ENCODE results near the gene NPPA. TPM values are rescaled to one million over a fixed set of nuclear protein-coding genes. Genes with fewer than 3 reads are reported as not detected.
"Not testable (repeated sequence)": the region's sequence is repeated elsewhere in the genome, so short reads cannot be mapped to it uniquely, and the experiment has no call there.

The NPPA gene
- not detected for polyA plus RNA-seq (2013, experiment 1 of 2)
- not detected for polyA plus RNA-seq (2013, experiment 2 of 2)

DNA sequence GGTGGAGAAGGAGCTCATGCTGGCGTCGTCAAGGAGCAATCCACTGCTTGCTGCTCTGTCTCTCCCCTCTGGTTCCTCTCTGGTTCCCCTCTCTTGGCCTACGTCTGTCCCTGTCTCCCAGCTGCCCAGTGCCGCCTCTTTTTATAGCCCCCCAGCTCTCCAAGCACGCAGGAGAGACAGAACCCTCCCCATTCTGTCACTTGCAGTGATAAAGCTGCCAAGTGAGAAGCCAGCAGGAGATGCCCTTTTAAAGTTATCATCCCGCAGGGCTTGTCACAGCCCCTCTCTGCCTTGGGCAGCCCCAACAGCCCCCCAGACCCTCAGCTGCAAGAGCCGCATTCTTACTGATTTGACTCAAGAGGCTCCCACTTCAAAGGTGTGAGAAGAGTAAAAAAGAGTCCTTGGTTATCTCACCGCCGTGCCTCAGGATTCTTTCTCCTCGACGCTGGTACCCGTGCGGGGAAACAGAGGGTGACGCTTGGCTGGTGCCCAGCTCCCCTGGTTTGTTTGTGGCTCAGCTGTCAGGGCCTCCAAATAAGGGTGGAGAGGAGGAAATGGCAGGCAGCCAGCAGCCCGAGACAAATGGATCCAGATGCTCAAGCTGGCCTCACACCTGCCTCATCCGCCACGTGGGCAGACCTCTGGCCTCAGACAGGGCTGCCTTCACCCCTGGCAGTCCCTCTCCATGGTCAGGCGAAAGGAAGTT, at the start of gene NPPA:
Gene NPPA (minus strand): TSS at position 117 of the 706 bp plus-strand sequence. CDS start 99 bp downstream, at position 18.
- H3K4me3 ChIP-seq (ENCODE audit: low read length) = no peak within 1 kb of the TSS
- no peaks in the 10 kb centered on the region for H3K9me3 ChIP-seq (ENCODE audit: insufficient read depth, low read depth, low read length)
- 93% methylated on average over 17 of the region's 18 CpGs for WGBS
- no peaks in the 10 kb centered on the region for H3K27me3 ChIP-seq (ENCODE audit: insufficient read depth, low read length)
- no peak within 1 kb of the TSS for H3K9ac ChIP-seq (ENCODE audit: low read depth, low read length)
- H3K4me1 ChIP-seq (ENCODE audit: insufficient read depth, low read length) = no peaks in the 10 kb centered on the region
- no peak within 1 kb of the TSS for H3K27ac ChIP-seq (ENCODE audit: low read depth, low read length)
- peaks cover 25% of the 10 kb centered on the region for H3K36me3 ChIP-seq (ENCODE audit: insufficient read depth, low read length)

- 85% methylated on average over 1 of the region's 1 CpG for WGBS
- H3K27me3 ChIP-seq (ENCODE audit: insufficient read depth, low read length) = peaks cover 11% of the 10 kb centered on the region
- not testable (repeated sequence) for H3K9me3 ChIP-seq (ENCODE audit: insufficient read depth, low read depth, low read length)
Observed at GRCh38 chr1:11894501-11894900, 46.9 kb upstream of the NPPA start.

GRCh38 chr1:11893907-11894251, 46.3 kb upstream of the NPPA start:
- Histone ChIP-seq H3K27ac (ENCODE audit: low read depth, low read length) (no peak overlapping the region), H3K4me3 (ENCODE audit: low read length) (no peak overlapping the region), H3K36me3 (ENCODE audit: insufficient read depth, low read length) (no peaks in the 10 kb centered on the region), H3K27me3 (ENCODE audit: insufficient read depth, low read length) (peaks cover 6% of the 10 kb centered on the region), H3K9me3 (ENCODE audit: insufficient read depth, low read depth, low read length) (no peaks in the 10 kb centered on the region), H3K9ac (ENCODE audit: low read depth, low read length) (no peak overlapping the region), H3K4me1 (ENCODE audit: insufficient read depth, low read length) (no peaks in the 10 kb centered on the region)
- WGBS = 0% methylated on average over 3 of the region's 5 CpGs

More at GRCh38 chr1:11894501-11894900, 46.9 kb upstream of the NPPA start:
- H3K36me3 ChIP-seq (ENCODE audit: insufficient read depth, low read length); H3K4me1 ChIP-seq (ENCODE audit: insufficient read depth, low read length); H3K27ac ChIP-seq (ENCODE audit: low read depth, low read length); H3K9ac ChIP-seq (ENCODE audit: low read depth, low read length); H3K4me3 ChIP-seq (ENCODE audit: low read length): not testable (repeated sequence)

- Histone ChIP-seq H3K27ac (ENCODE audit: low read depth, low read length) (no peak overlapping the region), H3K4me3 (ENCODE audit: low read length) (no peak overlapping the region)
- 88% methylated on average over 5 of the region's 6 CpGs for WGBS
Observed at GRCh38 chr1:11891433-11892186, 44.0 kb upstream of the NPPA start.

DNA sequence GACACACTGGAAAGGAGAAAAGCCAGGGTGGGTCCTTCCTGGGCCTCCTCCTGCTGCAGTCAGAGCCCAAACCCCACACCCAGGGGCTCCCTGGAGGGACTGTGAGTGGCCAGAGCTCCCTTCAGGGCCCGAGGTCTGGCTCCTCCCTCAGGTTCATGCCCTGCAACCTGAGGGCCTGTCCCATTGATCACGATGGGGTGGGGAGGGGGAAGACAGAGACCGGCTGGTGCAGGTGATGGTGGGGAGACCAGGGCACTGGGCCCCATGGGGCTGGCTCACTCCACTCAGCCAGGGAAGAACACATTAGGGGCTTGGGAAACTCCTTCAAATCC, 41.3 kb upstream of the NPPA start:
- no peak overlapping the region for H3K27ac ChIP-seq (ENCODE audit: low read depth, low read length)
- H3K9me3 ChIP-seq (ENCODE audit: insufficient read depth, low read depth, low read length) = no peaks in the 10 kb centered on the region
- no peaks in the 10 kb centered on the region for H3K27me3 ChIP-seq (ENCODE audit: insufficient read depth, low read length)
- 49% methylated on average over 3 of the region's 3 CpGs for WGBS
- H3K4me1 ChIP-seq (ENCODE audit: insufficient read depth, low read length) = no peaks in the 10 kb centered on the region
- H3K9ac ChIP-seq (ENCODE audit: low read depth, low read length) = no peak overlapping the region
- no peak overlapping the region for H3K4me3 ChIP-seq (ENCODE audit: low read length)
- H3K36me3 ChIP-seq (ENCODE audit: insufficient read depth, low read length) = no peaks in the 10 kb centered on the region

More at GRCh38 chr1:11891433-11892186, 44.0 kb upstream of the NPPA start:
- Histone ChIP-seq H3K36me3 (ENCODE audit: insufficient read depth, low read length) (no peaks in the 10 kb centered on the region), H3K4me1 (ENCODE audit: insufficient read depth, low read length) (no peaks in the 10 kb centered on the region), H3K9ac (ENCODE audit: low read depth, low read length) (no peak overlapping the region), H3K27me3 (ENCODE audit: insufficient read depth, low read length) (no peaks in the 10 kb centered on the region), H3K9me3 (ENCODE audit: insufficient read depth, low read depth, low read length) (no peaks in the 10 kb centered on the region)

DNA sequence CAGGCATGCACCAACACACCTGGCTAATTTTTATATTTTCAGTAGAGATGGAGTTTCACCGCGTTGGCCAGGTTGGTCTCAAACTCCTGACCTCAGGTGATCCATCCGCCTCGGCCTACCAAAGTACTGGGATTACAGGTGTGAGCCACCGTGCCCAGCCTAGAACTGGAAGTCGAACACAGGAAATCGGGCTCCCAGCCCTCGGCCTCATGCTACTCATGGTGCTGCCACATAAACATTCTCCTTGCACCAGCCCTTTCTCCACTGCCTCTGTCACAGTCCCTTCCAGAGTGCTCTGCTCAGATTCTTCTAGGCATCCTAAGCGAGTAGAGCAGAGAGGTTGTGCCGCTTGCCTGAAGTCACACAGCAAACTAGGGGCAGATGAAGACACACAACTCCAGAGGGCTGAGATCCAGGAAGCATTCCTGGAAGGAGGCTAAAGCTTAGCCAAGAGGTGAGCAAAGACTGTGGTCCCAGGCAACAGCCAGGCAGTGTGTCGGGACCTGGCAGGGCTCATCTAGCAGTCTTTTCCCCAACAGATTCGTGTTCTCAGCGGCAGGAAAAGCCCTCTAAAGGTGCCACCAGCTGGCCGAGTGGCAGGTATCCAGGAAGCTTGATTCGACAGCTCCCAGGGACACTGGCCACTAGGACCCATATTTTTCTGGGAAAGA, 40.8 kb upstream of the NPPA start:
- Histone ChIP-seq H3K36me3 (ENCODE audit: insufficient read depth, low read length) (no peaks in the 10 kb centered on the region), H3K27ac (ENCODE audit: low read depth, low read length) (no peak overlapping the region), H3K9me3 (ENCODE audit: insufficient read depth, low read depth, low read length) (no peaks in the 10 kb centered on the region), H3K4me3 (ENCODE audit: low read length) (no peak overlapping the region), H3K27me3 (ENCODE audit: insufficient read depth, low read length) (no peaks in the 10 kb centered on the region), H3K9ac (ENCODE audit: low read depth, low read length) (no peak overlapping the region), H3K4me1 (ENCODE audit: insufficient read depth, low read length) (peaks cover 4% of the 10 kb centered on the region; the same call in 1 of the 2 replicates)
- WGBS = 91% methylated on average over 15 of the region's 15 CpGs

GRCh38 chr1:11887666-11888007, 40.1 kb upstream of the NPPA start:
- 88% methylated on average over 7 of the region's 7 CpGs for WGBS
- peaks cover 11% of the 10 kb centered on the region; the same call in 1 of the 2 replicates for H3K4me1 ChIP-seq (ENCODE audit: insufficient read depth, low read length)
- H3K27ac ChIP-seq (ENCODE audit: low read depth, low read length) = no peak overlapping the region
- H3K36me3 ChIP-seq (ENCODE audit: insufficient read depth, low read length) = no peaks in the 10 kb centered on the region
- H3K9ac ChIP-seq (ENCODE audit: low read depth, low read length) = no peak overlapping the region
- no peaks in the 10 kb centered on the region for H3K27me3 ChIP-seq (ENCODE audit: insufficient read depth, low read length)
- H3K9me3 ChIP-seq (ENCODE audit: insufficient read depth, low read depth, low read length) = no peaks in the 10 kb centered on the region
- H3K4me3 ChIP-seq (ENCODE audit: low read length) = no peak overlapping the region

DNA sequence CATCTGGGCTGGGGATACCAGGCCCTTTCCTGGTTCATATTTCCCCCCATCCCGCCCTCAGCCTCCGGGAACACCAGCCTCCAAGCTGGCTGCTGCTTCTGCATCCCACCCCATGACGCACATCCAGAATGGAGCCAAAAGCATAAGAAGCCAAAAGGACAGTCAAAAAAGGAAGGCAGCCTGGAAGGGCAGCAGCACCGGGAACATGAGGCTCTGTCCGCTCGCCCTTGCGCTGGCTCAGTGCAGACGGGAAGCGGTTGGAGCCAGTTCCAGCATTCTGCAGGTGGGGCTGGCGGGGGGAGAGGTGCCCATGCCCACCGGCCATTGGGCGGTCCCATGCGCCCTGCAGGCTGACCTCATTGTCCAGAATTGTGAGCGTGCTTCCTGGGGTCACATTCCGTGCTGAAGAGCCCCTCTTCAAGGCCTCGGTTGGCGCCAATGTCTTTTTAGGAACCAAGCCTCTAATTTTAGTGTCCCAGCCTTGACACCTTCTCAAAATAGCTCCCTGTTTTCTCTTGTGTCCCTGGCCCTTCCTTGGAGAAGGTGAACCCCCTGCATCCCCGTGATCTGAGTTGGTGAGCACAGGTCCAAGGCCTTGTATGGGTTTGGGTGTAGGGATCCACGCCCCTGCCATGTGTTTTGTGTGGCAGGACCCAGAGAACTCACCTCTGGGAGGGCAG, 39.5 kb upstream of the NPPA start:
- no peaks in the 10 kb centered on the region for H3K9me3 ChIP-seq (ENCODE audit: insufficient read depth, low read depth, low read length)
- WGBS = 94% methylated on average over 19 of the region's 19 CpGs
- H3K36me3 ChIP-seq (ENCODE audit: insufficient read depth, low read length) = no peaks in the 10 kb centered on the region
- peaks cover 12% of the 10 kb centered on the region; the same call in 1 of the 2 replicates for H3K4me1 ChIP-seq (ENCODE audit: insufficient read depth, low read length)
- H3K27ac ChIP-seq (ENCODE audit: low read depth, low read length) = no peak overlapping the region
- no peak overlapping the region for H3K4me3 ChIP-seq (ENCODE audit: low read length)
- no peaks in the 10 kb centered on the region for H3K27me3 ChIP-seq (ENCODE audit: insufficient read depth, low read length)
- H3K9ac ChIP-seq (ENCODE audit: low read depth, low read length) = no peak overlapping the region

DNA sequence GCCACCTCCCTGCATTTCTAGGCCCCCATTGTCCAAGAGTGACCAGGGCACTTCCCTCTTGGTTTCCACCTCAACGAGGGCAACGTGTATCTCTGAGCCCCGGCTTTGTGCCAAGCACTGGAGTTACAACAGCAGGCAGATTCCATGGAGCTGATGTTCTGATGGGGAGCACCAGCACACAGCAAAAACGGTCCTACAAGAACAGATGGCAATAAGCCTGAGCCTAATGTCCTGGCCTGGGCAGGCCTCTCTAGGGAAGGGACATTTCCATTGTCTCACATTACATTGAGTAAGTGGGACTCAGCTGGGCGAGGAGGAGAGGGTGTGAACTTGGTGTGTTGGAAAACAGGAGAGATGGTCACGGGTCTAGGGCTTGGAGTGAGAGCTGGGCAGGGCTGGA, 38.3 kb upstream of the NPPA start:
- Histone ChIP-seq H3K4me1 (ENCODE audit: insufficient read depth, low read length) (peaks cover 12% of the 10 kb centered on the region; the same call in 1 of the 2 replicates), H3K9ac (ENCODE audit: low read depth, low read length) (no peak overlapping the region)
- WGBS = 87% methylated on average over 6 of the region's 6 CpGs

GRCh38 chr1:11882814-11883538, 35.4 kb upstream of the NPPA start:
- 56% methylated on average over 13 of the region's 13 CpGs for WGBS
- Histone ChIP-seq H3K4me3 (ENCODE audit: low read length) (no peak overlapping the region), H3K36me3 (ENCODE audit: insufficient read depth, low read length) (no peaks in the 10 kb centered on the region), H3K4me1 (ENCODE audit: insufficient read depth, low read length) (peaks cover 12% of the 10 kb centered on the region; the same call in 1 of the 2 replicates), H3K27ac (ENCODE audit: low read depth, low read length) (peak overlapping the region; percentile 35; the same call in 1 of the 2 replicates), H3K9me3 (ENCODE audit: insufficient read depth, low read depth, low read length) (no peaks in the 10 kb centered on the region), H3K27me3 (ENCODE audit: insufficient read depth, low read length) (no peaks in the 10 kb centered on the region), H3K9ac (ENCODE audit: low read depth, low read length) (no peak overlapping the region)

More for the DNA sequence above, 38.3 kb upstream of the NPPA start:
- Histone ChIP-seq H3K36me3 (ENCODE audit: insufficient read depth, low read length) (no peaks in the 10 kb centered on the region), H3K9me3 (ENCODE audit: insufficient read depth, low read depth, low read length) (no peaks in the 10 kb centered on the region), H3K27me3 (ENCODE audit: insufficient read depth, low read length) (no peaks in the 10 kb centered on the region), H3K27ac (ENCODE audit: low read depth, low read length) (no peak overlapping the region), H3K4me3 (ENCODE audit: low read length) (no peak overlapping the region)

Data from HUES64 (cell line).